Measurements from ENCODE around the gene KLF15. TPM values are rescaled to one million over a fixed set of nuclear protein-coding genes. Genes with fewer than 3 reads are reported as not detected.
A peak's percentile ranks its signal among the peaks of the same experiment; 100 is the strongest.

KLF15 gene
- total and polyA plus RNA-seq, 2 donors from 2014 or later: 22.9 to 30.0 TPM

DNA sequence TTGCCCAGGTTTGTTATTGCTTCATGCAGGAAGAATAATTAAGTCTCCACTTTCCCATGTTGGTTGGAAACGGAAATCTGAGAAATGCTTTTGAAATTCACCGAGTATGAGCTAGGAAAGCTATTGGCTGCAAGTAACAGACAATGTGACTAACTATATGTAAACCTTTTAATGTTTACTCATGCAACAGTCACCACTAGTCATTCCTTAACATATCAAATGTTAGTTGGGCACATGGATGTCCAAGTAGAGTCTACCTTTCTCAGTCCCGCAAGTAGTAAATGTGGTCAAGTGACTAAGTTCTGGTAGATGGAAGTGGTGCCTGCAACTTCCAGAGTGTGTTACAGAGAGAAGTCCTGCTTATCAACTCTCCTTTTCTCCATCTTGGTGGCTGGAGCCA, 52.5 kb downstream of the KLF15 start:
- Histone ChIP-seq H3K27me3 (ENCODE audit: control insufficient read depth, insufficient read depth, low read length) (no peaks in the 10 kb centered on the region), H3K4me1 (ENCODE audit: control insufficient read depth in 2 of 3, insufficient read depth in 2 of 3, low read depth in 1 of 3, low read length in 3 of 3) (peaks cover 0 to 9% (median 9%) of the 10 kb centered on the region in 3 donors), H3K27ac (ENCODE audit: low read depth in 2 of 2, low read length in 2 of 2) (no peak overlapping the region), H3K9me3 (ENCODE audit: control insufficient read depth in 2 of 3, insufficient read depth in 1 of 3, low read length in 3 of 3) (peaks cover 0 to 4% (median 2%) of the 10 kb centered on the region in 3 donors), H3K4me3 (ENCODE audit: low read length in 3 of 3) (no peak overlapping the region), H3K9ac (ENCODE audit: low read length in 3 of 3) (no peak overlapping the region), H3K36me3 (ENCODE audit: control insufficient read depth in 2 of 3, insufficient read depth in 3 of 3, low read length in 3 of 3) (no peaks in the 10 kb centered on the region)
- FAIRE-seq: no peak
- no peak for DNase-seq
- no peak for TF ChIP-seq CTCF (IDR thresholded peaks at IDR 0.05; ENCODE audit: borderline replicate concordance, extremely low read depth, insufficient read depth)
- intact Hi-C loops (cut with DNase I): no loop called here

- H3K4me3 ChIP-seq (ENCODE audit: low read length in 3 of 3): no peak overlapping the region
- intact Hi-C loops (cut with DNase I): no loop called here
- no peaks in the 10 kb centered on the region for H3K27me3 ChIP-seq (ENCODE audit: control insufficient read depth, insufficient read depth, low read length)
- no peaks in the 10 kb centered on the region for H3K36me3 ChIP-seq (ENCODE audit: control insufficient read depth in 2 of 3, insufficient read depth in 3 of 3, low read length in 3 of 3)
- H3K4me1 ChIP-seq (ENCODE audit: control insufficient read depth in 2 of 3, insufficient read depth in 2 of 3, low read depth in 1 of 3, low read length in 3 of 3): peaks cover 0 to 9% (median 9%) of the 10 kb centered on the region in 3 donors
- H3K9me3 ChIP-seq (ENCODE audit: control insufficient read depth in 2 of 3, insufficient read depth in 1 of 3, low read length in 3 of 3): peaks cover 0 to 4% (median 2%) of the 10 kb centered on the region in 3 donors
- no peak for TF ChIP-seq CTCF (IDR thresholded peaks at IDR 0.05; ENCODE audit: borderline replicate concordance, extremely low read depth, insufficient read depth)
- no peak overlapping the region for H3K9ac ChIP-seq (ENCODE audit: low read length in 3 of 3)
- DNase-seq (no peak), FAIRE-seq (no peak)
- H3K27ac ChIP-seq (ENCODE audit: low read depth in 2 of 2, low read length in 2 of 2): no peak overlapping the region
These were observed 52.9 kb downstream of the KLF15 start for GRCh38 chr3:126304291-126304690.

DNA sequence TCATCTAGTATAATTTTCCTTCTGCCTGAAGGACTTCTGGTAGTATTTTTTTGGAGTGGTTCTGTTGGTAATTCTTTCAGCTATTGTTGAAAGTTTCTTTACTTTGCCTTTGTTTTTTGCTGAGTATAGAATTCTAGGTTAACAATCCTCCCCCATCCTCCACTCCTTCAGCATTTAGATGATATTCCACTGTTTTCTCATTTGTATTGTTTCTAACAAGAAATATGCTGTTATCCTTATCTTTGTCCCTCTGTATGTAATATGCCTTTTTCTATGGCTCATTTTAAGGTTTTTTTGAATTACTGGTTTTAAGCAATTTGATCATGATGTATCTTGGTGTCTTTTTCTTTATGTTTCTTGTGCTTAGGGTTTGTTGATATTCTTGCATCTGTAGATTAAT, 53.9 kb downstream of the KLF15 start:
- peaks cover 0 to 9% (median 9%) of the 10 kb centered on the region in 3 donors for H3K4me1 ChIP-seq (ENCODE audit: control insufficient read depth in 2 of 3, insufficient read depth in 2 of 3, low read depth in 1 of 3, low read length in 3 of 3)
- H3K9ac ChIP-seq (ENCODE audit: low read length in 3 of 3): no peak overlapping the region
- intact Hi-C loops (cut with DNase I): no loop called here
- H3K4me3 ChIP-seq (ENCODE audit: low read length in 3 of 3): no peak overlapping the region
- H3K27me3 ChIP-seq (ENCODE audit: control insufficient read depth, insufficient read depth, low read length): no peaks in the 10 kb centered on the region
- no peak for FAIRE-seq
- no peaks in the 10 kb centered on the region for H3K36me3 ChIP-seq (ENCODE audit: control insufficient read depth in 2 of 3, insufficient read depth in 3 of 3, low read length in 3 of 3)
- no peak for TF ChIP-seq CTCF (IDR thresholded peaks at IDR 0.05; ENCODE audit: borderline replicate concordance, extremely low read depth, insufficient read depth)
- no peak for DNase-seq
- H3K27ac ChIP-seq (ENCODE audit: low read depth in 2 of 2, low read length in 2 of 2): peak overlapping the region in 1 of 2 donors; percentile 10
- peaks cover 0 to 4% (median 2%) of the 10 kb centered on the region in 3 donors for H3K9me3 ChIP-seq (ENCODE audit: control insufficient read depth in 2 of 3, insufficient read depth in 1 of 3, low read length in 3 of 3)

Data from kidney (tissue), 14 donors.